H1 (cell line): ENCODE data around the gene PGM1. TPM values are rescaled to one million over a fixed set of nuclear protein-coding genes. Genes with fewer than 3 reads are reported as not detected.

Experiments used
- CTCF ChIA-PET: fragments of 300-600 bp; sonication (Branson Sonifier 250); formaldehyde crosslinking; loops from one replicate; lab custom pipeline; 2021; ENCODE audit not compliant: partially characterized antibody; lab: Charles Lee
- POLR2A ChIA-PET: fragments of 300-600 bp; sonication (Branson Sonifier 250); formaldehyde crosslinking; loops from one replicate; lab custom pipeline; 2021; ENCODE audit warnings: inconsistent platforms; ENCODE audit not compliant: partially characterized antibody; lab: Charles Lee
- DNase-seq, 2 experiments: peaks; one replicate each; pipeline versions ENCODE4 v3.0.0 to v3.0.0-alpha.2; 2010 to 2022; ENCODE audit warnings: low spot score in 2 of 2, low read depth in 1 of 2, mixed read lengths in 1 of 2
- FAIRE-seq: peaks from 2 replicates; lab custom pipeline; 2011; peaks lifted over from hg19 to GRCh38; lab: Jason Lieb, UNC
- H2AFZ ChIP-seq: 2 replicates; pipeline ENCODE4 v1.8.1; 2012; ENCODE audit warnings: low read length, inconsistent platforms
- H2AK5ac ChIP-seq: 2 replicates; pipeline ENCODE4 v1.6.1; 2013; ENCODE audit warnings: low read depth, low read length
- H2BK120ac ChIP-seq: replicated peaks from 2 replicates; pipeline ENCODE3; 2013; ENCODE audit warnings: low read depth, low read length, inconsistent platforms
- H2BK12ac ChIP-seq: 2 replicates; pipeline ENCODE4 v1.6.1; 2013; ENCODE audit warnings: low read depth, low read length
- H2BK15ac ChIP-seq: 2 replicates; pipeline ENCODE4 v1.6.1; 2013; ENCODE audit warnings: low read length
- H2BK20ac ChIP-seq: 2 replicates; pipeline ENCODE4 v1.6.1; 2013; ENCODE audit warnings: low read length
- H2BK5ac ChIP-seq: 2 replicates; pipeline ENCODE4 v1.6.1; 2013; ENCODE audit warnings: low read depth, low read length
- H3K14ac ChIP-seq: 2 replicates; pipeline ENCODE4 v1.6.1; 2013; ENCODE audit warnings: inconsistent platforms; ENCODE audit not compliant: insufficient read length
- H3K18ac ChIP-seq: 2 replicates; pipeline ENCODE4 v1.6.1; 2013; ENCODE audit warnings: low read length; ENCODE audit errors: extremely low read depth
- H3K23ac ChIP-seq: 2 replicates; pipeline ENCODE4 v1.6.1; 2013; ENCODE audit warnings: inconsistent platforms; ENCODE audit not compliant: insufficient read length
- H3K23me2 ChIP-seq: 2 replicates; pipeline ENCODE4 v1.6.1; 2013; ENCODE audit warnings: low read depth, low read length
- H3K27ac ChIP-seq: 2 replicates; pipeline ENCODE4 v1.6.1; 2011; ENCODE audit warnings: low read depth, low read length, inconsistent platforms
- H3K27me3 ChIP-seq, 4 experiments: replicated peaks in 1 of 4; 1 replicate in 1 of 4; 2 replicates in 3 of 4; pipeline versions ENCODE4 v1.6.1 to v1.8.1; 2011 to 2013; ENCODE audit warnings: low read length in 3 of 4, mild to moderate bottlenecking in 3 of 4, inconsistent platforms in 2 of 4, mixed read lengths in 2 of 4, moderate library complexity in 1 of 4; ENCODE audit not compliant: control insufficient read depth in 3 of 4, insufficient read depth in 3 of 4; ENCODE audit errors: extremely low read depth in 1 of 4
- H3K36me3 ChIP-seq, 4 experiments: 2 replicates each; pipeline versions ENCODE4 v1.6.1 to v1.8.1; 2011 to 2013; ENCODE audit warnings: mild to moderate bottlenecking in 4 of 4, low read length in 3 of 4, moderate library complexity in 2 of 4, control low read depth in 1 of 4, inconsistent platforms in 1 of 4; ENCODE audit not compliant: insufficient read depth in 4 of 4, control insufficient read depth in 2 of 4
- H3K4ac ChIP-seq: replicated peaks from 2 replicates; pipeline ENCODE3; 2013; ENCODE audit warnings: low read length, low read depth, mixed read lengths, inconsistent platforms; ENCODE audit not compliant: insufficient read length
- H3K4me1 ChIP-seq, 4 experiments: replicated peaks in 1 of 4; 1 replicate in 1 of 4; 2 replicates in 3 of 4; pipeline versions ENCODE4 v1.6.1 to v1.8.1; 2011 to 2013; ENCODE audit warnings: low read length in 3 of 4, inconsistent platforms in 2 of 4, mixed read lengths in 1 of 4; ENCODE audit not compliant: insufficient read depth in 4 of 4, control insufficient read depth in 3 of 4
- H3K4me2 ChIP-seq, 2 experiments: 2 replicates each; pipeline versions ENCODE4 v1.6.1 to v1.8.1; 2011 to 2013; ENCODE audit warnings: low read depth in 2 of 2, low read length in 2 of 2, control low read depth in 1 of 2, inconsistent platforms in 1 of 2, mild to moderate bottlenecking in 1 of 2; ENCODE audit not compliant: insufficient read depth in 1 of 2
- H3K4me3 ChIP-seq, 4 experiments: fragments of 200-600, 300-600 bp in 1 of 4; sonication (generic), shearing (Covaris generic), sonication (Bioruptor Twin) in 1 of 4; 2 replicates each; pipeline versions ENCODE4 v1.5.1 to v1.8.1; 2011 to 2016; ENCODE audit warnings: low read length in 4 of 4, low read depth in 3 of 4, control low read depth in 2 of 4, inconsistent platforms in 2 of 4, mild to moderate bottlenecking in 2 of 4, mixed read lengths in 1 of 4, moderate library complexity in 1 of 4; ENCODE audit not compliant: insufficient read depth in 2 of 4; ENCODE audit errors: extremely low read depth in 1 of 4
- H3K56ac ChIP-seq: replicated peaks from 2 replicates; pipeline ENCODE3; 2013; ENCODE audit warnings: low read depth, mild to moderate bottlenecking, mixed read lengths, low read length, inconsistent platforms; ENCODE audit not compliant: insufficient read length
- H3K79me1 ChIP-seq: 2 replicates; pipeline ENCODE4 v1.6.1; 2013; ENCODE audit warnings: low read depth, low read length, control low read depth
- H3K79me2 ChIP-seq, 2 experiments: 2 replicates each; pipeline versions ENCODE4 v1.6.1 to v1.8.1; 2012 to 2013; ENCODE audit warnings: low read length in 2 of 2, mild to moderate bottlenecking in 2 of 2, inconsistent platforms in 1 of 2; ENCODE audit not compliant: insufficient read depth in 2 of 2, control insufficient read depth in 1 of 2
- H3K9ac ChIP-seq, 4 experiments: replicated peaks in 1 of 4; 1 replicate in 1 of 4; 2 replicates in 3 of 4; pipeline versions ENCODE4 v1.6.1 to v1.8.1; 2011 to 2013; ENCODE audit warnings: low read depth in 3 of 4, low read length in 3 of 4, control low read depth in 2 of 4, mild to moderate bottlenecking in 2 of 4, moderate library complexity in 2 of 4, inconsistent platforms in 1 of 4; ENCODE audit errors: extremely low read depth in 1 of 4
- H3K9me3 ChIP-seq, 2 experiments: 2 replicates each; pipeline versions ENCODE4 v1.6.1 to v1.8.1; 2012 to 2013; ENCODE audit warnings: mild to moderate bottlenecking in 2 of 2, moderate library complexity in 2 of 2, control low read depth in 1 of 2, inconsistent platforms in 1 of 2, low read depth in 1 of 2, low read length in 1 of 2, mixed read lengths in 1 of 2; ENCODE audit not compliant: insufficient read depth in 2 of 2
- H4K20me1 ChIP-seq, 2 experiments: replicated peaks in 1 of 2; 2 replicates each; pipeline versions ENCODE3 to v1.8.1; 2011 to 2013; ENCODE audit warnings: inconsistent platforms in 2 of 2, low read length in 2 of 2, mild to moderate bottlenecking in 1 of 2; ENCODE audit not compliant: insufficient read depth in 2 of 2, control insufficient read depth in 1 of 2
- H4K5ac ChIP-seq: 2 replicates; pipeline ENCODE4 v1.6.1; 2013; ENCODE audit warnings: low read length, low read depth, mixed read lengths, inconsistent platforms; ENCODE audit not compliant: insufficient read length
- H4K8ac ChIP-seq: 2 replicates; pipeline ENCODE4 v1.8.0; 2013; ENCODE audit warnings: mild to moderate bottlenecking, moderate library complexity, low read length, inconsistent platforms; ENCODE audit not compliant: insufficient read depth; ENCODE audit errors: extremely low read depth
- H4K91ac ChIP-seq: replicated peaks from 2 replicates; pipeline ENCODE3; 2013; ENCODE audit warnings: low read length, mixed read lengths, inconsistent platforms; ENCODE audit not compliant: insufficient read length
- GTF2F1 ChIP-seq: IDR thresholded peaks from 2 replicates; pipeline ENCODE4 v1.6.1; 2012; ENCODE audit warnings: low read depth, low read length, improper control_type of control experiment, borderline replicate concordance
- POLR2AphosphoS5 ChIP-seq: IDR thresholded peaks from 2 replicates; pipeline ENCODE4 v1.6.1; 2011; ENCODE audit warnings: low read depth, low read length
- SP2 ChIP-seq: IDR thresholded peaks from 2 replicates; pipeline ENCODE4 v1.6.1; 2012; ENCODE audit warnings: mild to moderate bottlenecking, low read length, inconsistent platforms
- TAF7 ChIP-seq: optimal IDR thresholded peaks from 2 replicates; pipeline ENCODE3; 2011; ENCODE audit warnings: low read depth, mild to moderate bottlenecking, inconsistent platforms, low read length, moderate library complexity, borderline replicate concordance
- WGBS, 2 experiments: shearing (Covaris generic) in 1 of 2; methylation state at CpG; one replicate each; pipeline versions ENCODE4 v1.1.6 to v1.1.7; 2013 to 2015; ENCODE audit warnings: low lambda C conversion rate in 2 of 2, mixed read lengths in 2 of 2, inconsistent platforms in 1 of 2, low coverage in 1 of 2, missing lambda C conversion rate in 1 of 2; ENCODE audit not compliant: insufficient replicate concordance in 2 of 2, insufficient coverage in 1 of 2, insufficient read length in 1 of 2; ENCODE audit errors: extremely low coverage in 1 of 2, missing lambda C conversion rate in 1 of 2; 5-methylcytosine and 5-hydroxymethylcytosine counted together
- polyA plus RNA-seq, 7 experiments: library from polyadenylated mRNA; depleted of rRNA in 3 of 7; stranded (reverse) in 5 of 7; unstranded in 2 of 7; fragments of >200 nt in 5 of 7; fragments of 200-250 nt in 2 of 7; gene quantifications; 1 replicate in 5 of 7; 2 replicates in 1 of 7; 4 replicates in 1 of 7; pipeline versions ENCODE4 v1.2.1 to v1.2.3, GENCODE V29; 2011 to 2013; ENCODE audit warnings: missing spikeins in 2 of 7, mixed read lengths in 2 of 7
- total RNA-seq: library from RNA; stranded (reverse); fragmentation: NEBNext Ultra II Directional; extraction: Animal tissue kit (Norgen Biotek cat#: 25700); gene quantifications from 2 replicates; pipeline ENCODE4 v1.2.1, GENCODE V29; 2021
- TF ChIP-seq, protein P1 (sequence below): IDR thresholded peaks from 2 replicates; pipeline ENCODE4 v1.6.1; 2012; ENCODE audit warnings: inconsistent platforms
- TF ChIP-seq, protein P2 (sequence below), 3 experiments: IDR thresholded peaks; 1 replicate in 2 of 3; 2 replicates in 1 of 3; pipeline versions ENCODE4 v1.5.1 to v1.6.1; 2011; ENCODE audit warnings: low read length in 3 of 3, mild to moderate bottlenecking in 3 of 3, inconsistent platforms in 2 of 3, low read depth in 1 of 3, moderate library complexity in 1 of 3; ENCODE audit not compliant: insufficient read depth in 1 of 3; ENCODE audit errors: control extremely low read depth in 1 of 3

The PGM1 gene
- total and polyA plus RNA-seq, 2 of the 8 experiments (the other 6 are each of a cell fraction or from before 2014, with no cell fraction given), result 33.0 to 65.4 TPM

DNA sequence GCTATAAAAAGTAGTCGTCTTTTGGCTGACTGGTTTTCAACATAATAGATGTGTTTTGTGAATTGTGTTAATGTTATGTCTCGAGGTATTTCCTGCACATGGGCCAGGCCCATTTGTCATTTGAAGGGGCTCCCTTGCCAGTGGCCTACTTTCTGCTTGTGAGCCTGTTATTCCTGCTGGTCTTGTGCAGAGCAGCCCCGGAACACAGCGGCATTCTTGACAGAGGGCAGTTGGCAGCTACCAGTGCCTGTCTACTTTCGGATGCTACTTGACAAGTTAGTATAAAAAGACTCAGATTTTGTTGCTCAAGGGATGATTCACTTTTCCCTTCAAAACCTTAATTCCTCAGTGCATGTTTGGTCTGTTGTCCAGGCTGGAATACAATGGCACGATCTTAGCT lies 28.5 kb downstream of the PGM1 start:
- Histone ChIP-seq H3K4me2 (no peak overlapping the region), H3K23ac (no peak overlapping the region), H3K79me2 (no peaks in the 10 kb centered on the region), H2BK120ac (no peak overlapping the region), H3K4ac (no peak overlapping the region), H4K91ac (no peak overlapping the region), H3K9ac (no peak overlapping the region), H3K4me3 (no peak overlapping the region), H3K23me2 (no peaks in the 10 kb centered on the region), H4K5ac (no peak overlapping the region), H3K36me3 (no peaks in the 10 kb centered on the region), H2AK5ac (no peak overlapping the region), H3K14ac (no peak overlapping the region), H3K9me3 (no peaks in the 10 kb centered on the region), H4K8ac (no peak overlapping the region), H3K18ac (no peak overlapping the region), H2BK5ac (no peak overlapping the region), H2BK15ac (no peak overlapping the region), H2BK20ac (no peak overlapping the region), H2BK12ac (no peak overlapping the region), H3K27me3 (no peaks in the 10 kb centered on the region), H4K20me1 (no peaks in the 10 kb centered on the region), H2AFZ (no peak overlapping the region), H3K56ac (no peak overlapping the region), H3K79me1 (peaks cover 2% of the 10 kb centered on the region), H3K4me1 (peaks cover 0 to 3% (median 0%) of the 10 kb centered on the region in 4 experiments; a peak in 2 of 7 replicates), H3K27ac (no peak overlapping the region)
- TF ChIP-seq TAF7 (no peak), SP2 (no peak), GTF2F1 (no peak), POLR2AphosphoS5 (no peak)
- TF ChIP-seq, protein P1, sequence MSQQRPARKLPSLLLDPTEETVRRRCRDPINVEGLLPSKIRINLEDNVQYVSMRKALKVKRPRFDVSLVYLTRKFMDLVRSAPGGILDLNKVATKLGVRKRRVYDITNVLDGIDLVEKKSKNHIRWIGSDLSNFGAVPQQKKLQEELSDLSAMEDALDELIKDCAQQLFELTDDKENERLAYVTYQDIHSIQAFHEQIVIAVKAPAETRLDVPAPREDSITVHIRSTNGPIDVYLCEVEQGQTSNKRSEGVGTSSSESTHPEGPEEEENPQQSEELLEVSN, result no peak
- TF ChIP-seq, protein P2, sequence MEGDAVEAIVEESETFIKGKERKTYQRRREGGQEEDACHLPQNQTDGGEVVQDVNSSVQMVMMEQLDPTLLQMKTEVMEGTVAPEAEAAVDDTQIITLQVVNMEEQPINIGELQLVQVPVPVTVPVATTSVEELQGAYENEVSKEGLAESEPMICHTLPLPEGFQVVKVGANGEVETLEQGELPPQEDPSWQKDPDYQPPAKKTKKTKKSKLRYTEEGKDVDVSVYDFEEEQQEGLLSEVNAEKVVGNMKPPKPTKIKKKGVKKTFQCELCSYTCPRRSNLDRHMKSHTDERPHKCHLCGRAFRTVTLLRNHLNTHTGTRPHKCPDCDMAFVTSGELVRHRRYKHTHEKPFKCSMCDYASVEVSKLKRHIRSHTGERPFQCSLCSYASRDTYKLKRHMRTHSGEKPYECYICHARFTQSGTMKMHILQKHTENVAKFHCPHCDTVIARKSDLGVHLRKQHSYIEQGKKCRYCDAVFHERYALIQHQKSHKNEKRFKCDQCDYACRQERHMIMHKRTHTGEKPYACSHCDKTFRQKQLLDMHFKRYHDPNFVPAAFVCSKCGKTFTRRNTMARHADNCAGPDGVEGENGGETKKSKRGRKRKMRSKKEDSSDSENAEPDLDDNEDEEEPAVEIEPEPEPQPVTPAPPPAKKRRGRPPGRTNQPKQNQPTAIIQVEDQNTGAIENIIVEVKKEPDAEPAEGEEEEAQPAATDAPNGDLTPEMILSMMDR (IDR thresholded peaks at IDR 0.05; ENCODE audit: control extremely low read depth in 1 of 3, insufficient read depth in 1 of 3, low read depth in 1 of 3, low read length in 3 of 3), result no peak
- 85% methylated on average over 6 of the region's 6 CpGs; no CpG with 5 or more reads in 1 of the 2 experiments for WGBS, 2 experiments
- ChIA-PET POLR2A (no interaction called here), CTCF (interaction anchor here (0.8 to 2.8 kb wide), 6 partner anchors 12 to 287 kb away, joined by 3 to 8 read pairs (median 4); no protein-coding TSS in a partner anchor)
- FAIRE-seq, result no peak
- no peak for DNase-seq
